K562 (cell line): ENCODE results near the gene DTNBP1. TPM values are rescaled to one million over a fixed set of nuclear protein-coding genes. Genes with fewer than 3 reads are reported as not detected.
A peak's percentile ranks its signal among the peaks of the same experiment; 100 is the strongest.

ENCODE experiments used
- ATF1 ChIP-seq, 2 experiments: fragments of 450-650 bp in 1 of 2; IDR thresholded peaks; 2 replicates each; pipeline ENCODE4 v1.6.1; 2016; ENCODE audit warnings: missing compliant biosample characterization in 1 of 2, missing genetic modification characterization in 1 of 2
- CBFA2T3 ChIP-seq: fragments of 450-650 bp; IDR thresholded peaks from 2 replicates; pipeline ENCODE4 v1.6.1; 2017
- CREM ChIP-seq: IDR thresholded peaks from 2 replicates; pipeline ENCODE4 v1.6.1; 2014; ENCODE audit warnings: antibody characterized with exemption, low read depth
- ELF4 ChIP-seq: fragments of 450-650 bp; formaldehyde crosslinking; IDR thresholded peaks from 2 replicates; pipeline ENCODE4 v1.4.0; 2022; ENCODE audit warnings: missing genetic modification characterization
- MAFG ChIP-seq: fragments of 450-650 bp; conservative IDR thresholded peaks from 2 replicates; pipeline ENCODE4 v1.6.1; 2016; ENCODE audit warnings: missing genetic modification characterization, missing compliant biosample characterization
- MAZ ChIP-seq, 2 experiments: fragments of 450-650 bp in 1 of 2; sonication (generic) in 1 of 2; formaldehyde crosslinking; IDR thresholded peaks in 1 of 2; conservative IDR thresholded peaks in 1 of 2; 2 replicates each; pipeline versions ENCODE4 v1.4.0 to v1.5.0; 2020; ENCODE audit warnings: mild to moderate bottlenecking in 1 of 2, missing genetic modification reagents in 1 of 2
- MTA2 ChIP-seq: fragments of 450-650 bp; IDR thresholded peaks from 2 replicates; pipeline ENCODE4 v1.6.1; 2016; ENCODE audit warnings: low read depth
- MTF1 ChIP-seq: fragments of 250-450 bp; sonication (Bioruptor Pico); IDR thresholded peaks from 2 replicates; pipeline ENCODE4 v1.9.0; 2021; ENCODE audit warnings: moderate library complexity, mild to moderate bottlenecking, inconsistent platforms, borderline replicate concordance
- NCOA2 ChIP-seq, 2 experiments: fragments of 450-650 bp; IDR thresholded peaks; 2 replicates each; pipeline ENCODE4 v1.6.1; 2018; ENCODE audit warnings: mild to moderate bottlenecking in 2 of 2, moderate library complexity in 1 of 2; ENCODE audit not compliant: partially characterized antibody in 2 of 2
- PPARD ChIP-seq: fragments of 250-450 bp; sonication (Bioruptor Pico); IDR thresholded peaks from 2 replicates; pipeline ENCODE4 v1.8.0; 2022; ENCODE audit warnings: inconsistent platforms, mild to moderate bottlenecking, moderate library complexity
- RUNX1 ChIP-seq: sonication (generic); IDR thresholded peaks from 2 replicates; pipeline ENCODE4 v1.6.1; 2016; ENCODE audit warnings: antibody characterized with exemption, low read depth
- SMAD1 ChIP-seq: fragments of 150-350 bp; IDR thresholded peaks from 2 replicates; pipeline ENCODE4 v1.6.1; 2014; ENCODE audit warnings: low read length, low read depth; ENCODE audit not compliant: partially characterized antibody
- ZFP36 ChIP-seq: fragments of 150-350 bp; IDR thresholded peaks from 2 replicates; pipeline ENCODE4 v1.6.1; 2018; ENCODE audit warnings: low read length, low read depth; ENCODE audit not compliant: partially characterized antibody
- ZNF134 ChIP-seq: fragments of 250-450 bp; sonication (Bioruptor Pico); conservative IDR thresholded peaks from 2 replicates; pipeline ENCODE4 v1.4.0; 2020
- ZNF140 ChIP-seq: fragments of 250-450 bp; sonication (Bioruptor Pico); IDR thresholded peaks from 2 replicates; pipeline ENCODE4 v1.8.0; 2021; ENCODE audit warnings: moderate library complexity, mild to moderate bottlenecking, inconsistent platforms
- polyA plus RNA-seq, 8 experiments: library from polyadenylated mRNA; depleted of rRNA in 4 of 8; stranded (reverse) in 5 of 8; unstranded in 3 of 8; fragments of >200 nt; fragmentation: Nextera tagmentation in 2 of 8; fragmentation: Illumina TruSeq in 1 of 8; extraction: Ambion mirVana in 2 of 8; extraction: Trizol in 1 of 8; gene quantifications; 2 replicates each; pipeline versions ENCODE4 v1.2.1 to v1.2.3, GENCODE V29; 2011 to 2014; ENCODE audit warnings: inconsistent platforms in 1 of 8, missing spikeins in 1 of 8
- total RNA-seq, 7 experiments: library from RNA; depleted of rRNA in 6 of 7; stranded (reverse); fragments of >200 nt in 6 of 7; fragmentation: Illumina TruSeq in 2 of 7; extraction: Trizol in 2 of 7; gene quantifications; 2 replicates each; pipeline versions ENCODE4 v1.2.1 to v1.2.3, GENCODE V29; 2011 to 2021; ENCODE audit warnings: low replicate concordance in 1 of 7
- TF ChIP-seq, protein P1 (sequence below), 2 experiments: fragments of 450-650 bp; formaldehyde crosslinking in 1 of 2; IDR thresholded peaks; 2 replicates each; pipeline versions ENCODE4 v1.4.0 to v1.6.1; 2014 to 2020; ENCODE audit warnings: mild to moderate bottlenecking in 2 of 2, borderline replicate concordance in 1 of 2, low read depth in 1 of 2
- TF ChIP-seq, protein P2 (sequence below): sonication (generic); formaldehyde crosslinking; IDR thresholded peaks from 2 replicates; pipeline ENCODE4 v1.8.1; 2023; ENCODE audit warnings: mild to moderate bottlenecking, missing genetic modification reagents, moderate library complexity
- TF ChIP-seq, protein P3 (sequence below): fragments of 250-450 bp; sonication (Bioruptor Pico); IDR thresholded peaks from 2 replicates; pipeline ENCODE4 v1.8.0; 2022; ENCODE audit warnings: moderate library complexity, mild to moderate bottlenecking, inconsistent platforms

The DTNBP1 gene
- total and polyA plus RNA-seq, 9 of the 15 experiments (the other 6 are each of a cell fraction or from before 2014, with no cell fraction given) = 16.7 to 54.5 (median 21.4) TPM

DNA sequence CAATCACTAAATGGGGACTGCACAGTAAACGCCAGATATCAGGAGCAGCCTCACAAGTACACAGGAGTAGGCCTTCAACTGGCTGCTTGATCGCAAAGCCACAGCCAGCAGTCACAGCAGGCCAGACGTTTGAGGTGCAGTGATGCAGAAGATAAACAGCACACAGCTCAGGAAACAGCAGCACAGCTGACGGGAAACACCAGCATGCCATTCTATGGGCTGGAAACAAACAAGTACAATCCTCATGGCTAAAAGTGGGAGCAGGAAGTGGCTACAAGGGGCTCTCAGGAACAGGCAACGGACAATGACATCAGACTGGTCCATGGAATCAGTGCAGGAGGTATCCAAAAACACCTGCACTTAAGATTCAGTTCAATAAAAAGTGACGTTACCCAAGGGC lies 111.0 kb downstream of the DTNBP1 start (continued):
- TF ChIP-seq MAZ (CRISPR knock-in tag; conservative IDR thresholded peaks at IDR 0.05 in 1 of 2, IDR thresholded peaks at IDR 0.05 in 1 of 2) (peak in 1 of 2 experiments; percentile 44; a peak in 1 of 4 replicates), SMAD1 (no peak), RUNX1 (no peak), MAFG (tag) (no peak), MTA2 (no peak), ZFP36 (peak; percentile 32), CREM (peak; percentile 52; the same call in 1 of the 2 replicates), ZNF140 (CRISPR knock-in tag) (no peak), ZNF134 (0 out of 2 replicates have a peak, but pooled peaks have one; percentile 32), ELF4 (CRISPR knock-in tag) (no peak), NCOA2 (IDR thresholded peaks at IDR 0.05; ENCODE audit: partially characterized antibody in 2 of 2) (no peak), CBFA2T3 (peak; percentile 51), MTF1 (no peak), PPARD (no peak), ATF1 (CRISPR knock-in tag; IDR thresholded peaks at IDR 0.05) (no peak), ATF1 (tag; IDR thresholded peaks at IDR 0.05) (no peak)
- TF ChIP-seq, protein P1, sequence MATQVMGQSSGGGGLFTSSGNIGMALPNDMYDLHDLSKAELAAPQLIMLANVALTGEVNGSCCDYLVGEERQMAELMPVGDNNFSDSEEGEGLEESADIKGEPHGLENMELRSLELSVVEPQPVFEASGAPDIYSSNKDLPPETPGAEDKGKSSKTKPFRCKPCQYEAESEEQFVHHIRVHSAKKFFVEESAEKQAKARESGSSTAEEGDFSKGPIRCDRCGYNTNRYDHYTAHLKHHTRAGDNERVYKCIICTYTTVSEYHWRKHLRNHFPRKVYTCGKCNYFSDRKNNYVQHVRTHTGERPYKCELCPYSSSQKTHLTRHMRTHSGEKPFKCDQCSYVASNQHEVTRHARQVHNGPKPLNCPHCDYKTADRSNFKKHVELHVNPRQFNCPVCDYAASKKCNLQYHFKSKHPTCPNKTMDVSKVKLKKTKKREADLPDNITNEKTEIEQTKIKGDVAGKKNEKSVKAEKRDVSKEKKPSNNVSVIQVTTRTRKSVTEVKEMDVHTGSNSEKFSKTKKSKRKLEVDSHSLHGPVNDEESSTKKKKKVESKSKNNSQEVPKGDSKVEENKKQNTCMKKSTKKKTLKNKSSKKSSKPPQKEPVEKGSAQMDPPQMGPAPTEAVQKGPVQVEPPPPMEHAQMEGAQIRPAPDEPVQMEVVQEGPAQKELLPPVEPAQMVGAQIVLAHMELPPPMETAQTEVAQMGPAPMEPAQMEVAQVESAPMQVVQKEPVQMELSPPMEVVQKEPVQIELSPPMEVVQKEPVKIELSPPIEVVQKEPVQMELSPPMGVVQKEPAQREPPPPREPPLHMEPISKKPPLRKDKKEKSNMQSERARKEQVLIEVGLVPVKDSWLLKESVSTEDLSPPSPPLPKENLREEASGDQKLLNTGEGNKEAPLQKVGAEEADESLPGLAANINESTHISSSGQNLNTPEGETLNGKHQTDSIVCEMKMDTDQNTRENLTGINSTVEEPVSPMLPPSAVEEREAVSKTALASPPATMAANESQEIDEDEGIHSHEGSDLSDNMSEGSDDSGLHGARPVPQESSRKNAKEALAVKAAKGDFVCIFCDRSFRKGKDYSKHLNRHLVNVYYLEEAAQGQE (IDR thresholded peaks at IDR 0.05; ENCODE audit: borderline replicate concordance) = no peak
- TF ChIP-seq, protein P1 (CRISPR knock-in tag; IDR thresholded peaks at IDR 0.05; ENCODE audit: low read depth) = 0 out of 2 replicates have a peak, but pooled peaks have one; percentile 46
- TF ChIP-seq, protein P2, sequence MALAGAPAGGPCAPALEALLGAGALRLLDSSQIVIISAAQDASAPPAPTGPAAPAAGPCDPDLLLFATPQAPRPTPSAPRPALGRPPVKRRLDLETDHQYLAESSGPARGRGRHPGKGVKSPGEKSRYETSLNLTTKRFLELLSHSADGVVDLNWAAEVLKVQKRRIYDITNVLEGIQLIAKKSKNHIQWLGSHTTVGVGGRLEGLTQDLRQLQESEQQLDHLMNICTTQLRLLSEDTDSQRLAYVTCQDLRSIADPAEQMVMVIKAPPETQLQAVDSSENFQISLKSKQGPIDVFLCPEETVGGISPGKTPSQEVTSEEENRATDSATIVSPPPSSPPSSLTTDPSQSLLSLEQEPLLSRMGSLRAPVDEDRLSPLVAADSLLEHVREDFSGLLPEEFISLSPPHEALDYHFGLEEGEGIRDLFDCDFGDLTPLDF (CRISPR knock-in tag) = no peak
- TF ChIP-seq, protein P3, sequence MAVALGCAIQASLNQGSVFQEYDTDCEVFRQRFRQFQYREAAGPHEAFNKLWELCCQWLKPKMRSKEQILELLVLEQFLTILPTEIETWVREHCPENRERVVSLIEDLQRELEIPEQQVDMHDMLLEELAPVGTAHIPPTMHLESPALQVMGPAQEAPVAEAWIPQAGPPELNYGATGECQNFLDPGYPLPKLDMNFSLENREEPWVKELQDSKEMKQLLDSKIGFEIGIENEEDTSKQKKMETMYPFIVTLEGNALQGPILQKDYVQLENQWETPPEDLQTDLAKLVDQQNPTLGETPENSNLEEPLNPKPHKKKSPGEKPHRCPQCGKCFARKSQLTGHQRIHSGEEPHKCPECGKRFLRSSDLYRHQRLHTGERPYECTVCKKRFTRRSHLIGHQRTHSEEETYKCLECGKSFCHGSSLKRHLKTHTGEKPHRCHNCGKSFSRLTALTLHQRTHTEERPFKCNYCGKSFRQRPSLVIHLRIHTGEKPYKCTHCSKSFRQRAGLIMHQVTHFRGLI = peak; percentile 64; the same call in 1 of the 2 replicates
